Measurements from ENCODE around the gene BEND2.

Gene BEND2

GRCh38 chrX:18129690-18130089 is 91.0 kb downstream of the BEND2 start:
- no peak for TF ChIP-seq ZNF8 (CRISPR knock-in tag; IDR thresholded peaks at IDR 0.05)
- no peak for TF ChIP-seq OSR1 (CRISPR knock-in tag; IDR thresholded peaks at IDR 0.05)
- TF ChIP-seq TOX (CRISPR knock-in tag; IDR thresholded peaks at IDR 0.05; ENCODE audit: borderline replicate concordance): no peak
- no peak for TF ChIP-seq CSDC2 (CRISPR knock-in tag; IDR thresholded peaks at IDR 0.05)
- TF ChIP-seq POU6F1 (CRISPR knock-in tag; IDR thresholded peaks at IDR 0.05; ENCODE audit: borderline replicate concordance, low read depth): no peak
- no peak for TF ChIP-seq ZFP30 (CRISPR knock-in tag; IDR thresholded peaks at IDR 0.05)
- TF ChIP-seq BACH2 (CRISPR knock-in tag; IDR thresholded peaks at IDR 0.05; ENCODE audit: borderline replicate concordance): no peak
- no peak for TF ChIP-seq CSRNP3 (CRISPR knock-in tag; IDR thresholded peaks at IDR 0.05)
- no peak for TF ChIP-seq RARB (CRISPR knock-in tag; IDR thresholded peaks at IDR 0.05)
- TF ChIP-seq TCF4 (CRISPR knock-in tag; IDR thresholded peaks at IDR 0.05; ENCODE audit: borderline replicate concordance): no peak
- no peak for TF ChIP-seq PPARA (CRISPR knock-in tag; IDR thresholded peaks at IDR 0.05; ENCODE audit: borderline replicate concordance)
- TF ChIP-seq CREB5 (CRISPR knock-in tag; IDR thresholded peaks at IDR 0.05; ENCODE audit: low read depth): no peak
- no peak for TF ChIP-seq GLIS3 (CRISPR knock-in tag; IDR thresholded peaks at IDR 0.05)
- TF ChIP-seq ISL1 (CRISPR knock-in tag; IDR thresholded peaks at IDR 0.05): no peak
- TF ChIP-seq SNAI2 (CRISPR knock-in tag; IDR thresholded peaks at IDR 0.05): no peak
- no peak for TF ChIP-seq ARNTL (CRISPR knock-in tag; IDR thresholded peaks at IDR 0.05; ENCODE audit: borderline replicate concordance, low read depth)
- no peak for TF ChIP-seq ZNF70 (CRISPR knock-in tag; IDR thresholded peaks at IDR 0.05)
- ATAC-seq: no peak

GRCh38 chrX:18126971-18127370 is 93.7 kb downstream of the BEND2 start:
- TF ChIP-seq TCF4 (CRISPR knock-in tag; IDR thresholded peaks at IDR 0.05; ENCODE audit: borderline replicate concordance) (no peak), CSDC2 (CRISPR knock-in tag; IDR thresholded peaks at IDR 0.05) (no peak), ZFP3 (CRISPR knock-in tag; IDR thresholded peaks at IDR 0.05) (no peak), ESRRG (CRISPR knock-in tag; IDR thresholded peaks at IDR 0.05) (no peak), ISL1 (CRISPR knock-in tag; IDR thresholded peaks at IDR 0.05) (no peak), POU6F1 (CRISPR knock-in tag; IDR thresholded peaks at IDR 0.05; ENCODE audit: borderline replicate concordance, low read depth) (no peak), ZNF565 (CRISPR knock-in tag; conservative IDR thresholded peaks at IDR 0.05; ENCODE audit: low read depth) (no peak), GLIS3 (CRISPR knock-in tag; IDR thresholded peaks at IDR 0.05) (no peak), ARNTL (CRISPR knock-in tag; IDR thresholded peaks at IDR 0.05; ENCODE audit: borderline replicate concordance, low read depth) (no peak)
- ATAC-seq: no peak

- no peak for TF ChIP-seq ZFP3 (CRISPR knock-in tag; IDR thresholded peaks at IDR 0.05)
- TF ChIP-seq CSRNP3 (CRISPR knock-in tag; IDR thresholded peaks at IDR 0.05): no peak
- TF ChIP-seq TOX (CRISPR knock-in tag; IDR thresholded peaks at IDR 0.05; ENCODE audit: borderline replicate concordance): no peak
- no peak for TF ChIP-seq ZNF565 (CRISPR knock-in tag; conservative IDR thresholded peaks at IDR 0.05; ENCODE audit: low read depth)
- TF ChIP-seq PATZ1 (CRISPR knock-in tag; IDR thresholded peaks at IDR 0.05; ENCODE audit: borderline replicate concordance): no peak
- no peak for TF ChIP-seq OSR1 (CRISPR knock-in tag; IDR thresholded peaks at IDR 0.05)
- TF ChIP-seq CREB5 (CRISPR knock-in tag; IDR thresholded peaks at IDR 0.05; ENCODE audit: low read depth): no peak
- no peak for ATAC-seq
These were observed 100.8 kb downstream of the BEND2 start for GRCh38 chrX:18119856-18120255.
